ENCODE data around the gene COBLL1. TPM values are rescaled to one million over a fixed set of nuclear protein-coding genes. Genes with fewer than 3 reads are reported as not detected.

Gene COBLL1
- total RNA-seq, 1 experiment from 2014 or later: 4.4 TPM

DNA sequence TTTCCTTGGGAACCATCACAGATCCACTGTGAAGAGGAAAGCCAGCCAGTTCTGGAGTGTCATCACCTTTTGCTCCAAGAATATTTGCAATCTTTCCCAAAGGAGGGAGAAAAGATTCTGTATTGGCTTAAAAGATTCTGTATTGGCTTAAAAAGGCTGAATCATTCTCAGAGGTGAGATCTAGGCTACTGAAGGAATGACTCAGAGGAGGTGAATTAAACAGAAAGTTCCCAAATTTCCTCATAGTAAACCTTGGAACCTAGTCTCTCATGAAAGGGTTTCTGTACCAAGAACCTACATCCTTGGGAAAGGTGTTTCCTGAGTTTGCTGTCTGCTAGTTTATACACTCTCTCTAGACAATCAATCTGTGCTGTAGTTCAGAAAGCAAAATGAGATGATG, 186.3 kb downstream of the COBLL1 start:
- Histone ChIP-seq H3K36me3 (ENCODE audit: control insufficient read depth, insufficient read depth, low read length) (no peaks in the 10 kb centered on the region), H3K4me1 (ENCODE audit: control insufficient read depth, insufficient read depth, low read length) (no peaks in the 10 kb centered on the region), H3K27me3 (ENCODE audit: control insufficient read depth, insufficient read depth, low read length) (no peaks in the 10 kb centered on the region), H3K27ac (ENCODE audit: low read length) (no peak overlapping the region), H3K4me3 (ENCODE audit: low read depth in 2 of 2, low read length in 2 of 2) (no peak overlapping the region), H3K9me3 (ENCODE audit: control insufficient read depth, insufficient read depth, low read depth, low read length) (no peaks in the 10 kb centered on the region)
- CTCF ChIA-PET: no interaction called here
- POLR2A ChIA-PET: no interaction called here
- DNase-seq (ENCODE audit: low read depth, low spot score) (no peak), ATAC-seq (no peak)
- BruUV-seq (replicated peaks): no TSS peak
- intact Hi-C loops (cut with micrococcal nuclease; ENCODE audit: unreplicated experiment): no loop called here
- no peak for TF ChIP-seq CTCF (IDR thresholded peaks at IDR 0.05)
- TF ChIP-seq TCF7L2 (IDR thresholded peaks at IDR 0.05; ENCODE audit: low read depth, low read length): no peak
- TF ChIP-seq SIN3A (IDR thresholded peaks at IDR 0.05; ENCODE audit: borderline replicate concordance, insufficient read depth, low read depth, low read length): no peak
- TF ChIP-seq, protein P1, sequence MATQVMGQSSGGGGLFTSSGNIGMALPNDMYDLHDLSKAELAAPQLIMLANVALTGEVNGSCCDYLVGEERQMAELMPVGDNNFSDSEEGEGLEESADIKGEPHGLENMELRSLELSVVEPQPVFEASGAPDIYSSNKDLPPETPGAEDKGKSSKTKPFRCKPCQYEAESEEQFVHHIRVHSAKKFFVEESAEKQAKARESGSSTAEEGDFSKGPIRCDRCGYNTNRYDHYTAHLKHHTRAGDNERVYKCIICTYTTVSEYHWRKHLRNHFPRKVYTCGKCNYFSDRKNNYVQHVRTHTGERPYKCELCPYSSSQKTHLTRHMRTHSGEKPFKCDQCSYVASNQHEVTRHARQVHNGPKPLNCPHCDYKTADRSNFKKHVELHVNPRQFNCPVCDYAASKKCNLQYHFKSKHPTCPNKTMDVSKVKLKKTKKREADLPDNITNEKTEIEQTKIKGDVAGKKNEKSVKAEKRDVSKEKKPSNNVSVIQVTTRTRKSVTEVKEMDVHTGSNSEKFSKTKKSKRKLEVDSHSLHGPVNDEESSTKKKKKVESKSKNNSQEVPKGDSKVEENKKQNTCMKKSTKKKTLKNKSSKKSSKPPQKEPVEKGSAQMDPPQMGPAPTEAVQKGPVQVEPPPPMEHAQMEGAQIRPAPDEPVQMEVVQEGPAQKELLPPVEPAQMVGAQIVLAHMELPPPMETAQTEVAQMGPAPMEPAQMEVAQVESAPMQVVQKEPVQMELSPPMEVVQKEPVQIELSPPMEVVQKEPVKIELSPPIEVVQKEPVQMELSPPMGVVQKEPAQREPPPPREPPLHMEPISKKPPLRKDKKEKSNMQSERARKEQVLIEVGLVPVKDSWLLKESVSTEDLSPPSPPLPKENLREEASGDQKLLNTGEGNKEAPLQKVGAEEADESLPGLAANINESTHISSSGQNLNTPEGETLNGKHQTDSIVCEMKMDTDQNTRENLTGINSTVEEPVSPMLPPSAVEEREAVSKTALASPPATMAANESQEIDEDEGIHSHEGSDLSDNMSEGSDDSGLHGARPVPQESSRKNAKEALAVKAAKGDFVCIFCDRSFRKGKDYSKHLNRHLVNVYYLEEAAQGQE (IDR thresholded peaks at IDR 0.05; ENCODE audit: insufficient read depth in 1 of 2, low read depth in 2 of 2, low read length in 1 of 2): no peak
- TF ChIP-seq POLR2AphosphoS5 (IDR thresholded peaks at IDR 0.05; ENCODE audit: low read depth, low read length): no peak
- in situ Hi-C loops (cut with HindIII; ENCODE audit: low pct_unique_long_range_greater_than_20kb, low sequenced_read_pairs): no loop called here

- Histone ChIP-seq H3K4me3 (ENCODE audit: low read depth in 2 of 2, low read length in 2 of 2) (no peak overlapping the region), H3K27ac (ENCODE audit: low read length) (no peak overlapping the region), H3K9me3 (ENCODE audit: control insufficient read depth, insufficient read depth, low read depth, low read length) (no peaks in the 10 kb centered on the region), H3K27me3 (ENCODE audit: control insufficient read depth, insufficient read depth, low read length) (no peaks in the 10 kb centered on the region), H3K4me1 (ENCODE audit: control insufficient read depth, insufficient read depth, low read length) (no peaks in the 10 kb centered on the region), H3K36me3 (ENCODE audit: control insufficient read depth, insufficient read depth, low read length) (no peaks in the 10 kb centered on the region)
- DNase-seq (ENCODE audit: low read depth, low spot score) (no peak), ATAC-seq (no peak)
- ChIA-PET CTCF (no interaction called here), POLR2A (no interaction called here)
- no peak for TF ChIP-seq POLR2AphosphoS5 (IDR thresholded peaks at IDR 0.05; ENCODE audit: low read depth, low read length)
- no peak for TF ChIP-seq CTCF (IDR thresholded peaks at IDR 0.05)
- TF ChIP-seq, protein P1 (IDR thresholded peaks at IDR 0.05; ENCODE audit: insufficient read depth in 1 of 2, low read depth in 2 of 2, low read length in 1 of 2): no peak
- TF ChIP-seq SIN3A (IDR thresholded peaks at IDR 0.05; ENCODE audit: borderline replicate concordance, insufficient read depth, low read depth, low read length): no peak
- no peak for TF ChIP-seq TCF7L2 (IDR thresholded peaks at IDR 0.05; ENCODE audit: low read depth, low read length)
- BruUV-seq (replicated peaks): no TSS peak
- in situ Hi-C loops (cut with HindIII; ENCODE audit: low pct_unique_long_range_greater_than_20kb, low sequenced_read_pairs): no loop called here
- intact Hi-C loops (cut with micrococcal nuclease; ENCODE audit: unreplicated experiment): no loop called here
Measured at GRCh38 chr2:164651361-164651760, 190.3 kb downstream of the COBLL1 start.

Measured in Panc1 (cell line).